Dedifferentiated amniotic fluid mesenchymal stem cell (primary cell): ENCODE measurements around the gene SNTA1.
A peak's percentile ranks its signal among the peaks of the same experiment; 100 is the strongest.
"Not testable (repeated sequence)": the region's sequence is repeated elsewhere in the genome, so short reads cannot be mapped to it uniquely, and the experiment has no call there.

ENCODE experiments used
- DNase-seq: peaks from one replicate; pipeline ENCODE4 v3.0.0-alpha.2; 2016; ENCODE audit errors: extremely low spot score

SNTA1 gene

GRCh38 chr20:33393609-33394008 is 50.0 kb downstream of the SNTA1 start:
- DNase-seq = no peak

- peak; percentile 88 for DNase-seq
Observed at GRCh38 chr20:33391722-33392415, 51.7 kb downstream of the SNTA1 start.

GRCh38 chr20:33389326-33389725 is 54.2 kb downstream of the SNTA1 start:
- not testable (repeated sequence) for DNase-seq

- no peak for DNase-seq
Observed at GRCh38 chr20:33388268-33388667, 55.3 kb downstream of the SNTA1 start.

- DNase-seq = no peak
Observed at GRCh38 chr20:33387177-33387576, 56.4 kb downstream of the SNTA1 start.

GRCh38 chr20:33386673-33387072 is 56.9 kb downstream of the SNTA1 start:
- DNase-seq = no peak

GRCh38 chr20:33377366-33377765 is 66.2 kb downstream of the SNTA1 start:
- DNase-seq = no peak

- DNase-seq = peak; percentile 49
Observed at GRCh38 chr20:33373735-33374605, 69.6 kb downstream of the SNTA1 start.

- no peak for DNase-seq
Observed at GRCh38 chr20:33372993-33373441, 70.5 kb downstream of the SNTA1 start.

- no peak for DNase-seq
Observed at GRCh38 chr20:33370291-33370690, 73.3 kb downstream of the SNTA1 start.

GRCh38 chr20:33362898-33363297 is 80.7 kb downstream of the SNTA1 start:
- no peak for DNase-seq

GRCh38 chr20:33359399-33360261 is 83.9 kb downstream of the SNTA1 start:
- no peak for DNase-seq
